Subcutaneous abdominal adipose tissue (tissue), 5 donors: ENCODE measurements around the gene NPAT.

Experiments used
- H3K27ac ChIP-seq: one replicate; pipeline ENCODE4 v1.7.0; 2013; ENCODE audit warnings: low read depth, mild to moderate bottlenecking, inconsistent platforms, low read length, moderate library complexity
- H3K27me3 ChIP-seq, 5 donors: one replicate each; pipeline ENCODE4 v1.7.0; 2013; ENCODE audit warnings: low read length in 5 of 5, inconsistent platforms in 1 of 5; ENCODE audit not compliant: control insufficient read depth in 5 of 5, insufficient read depth in 4 of 5
- H3K36me3 ChIP-seq, 5 donors: one replicate each; pipeline ENCODE4 v1.7.0; 2013; ENCODE audit warnings: low read length in 5 of 5; ENCODE audit not compliant: control insufficient read depth in 5 of 5, insufficient read depth in 5 of 5
- H3K4me1 ChIP-seq, 5 donors: one replicate each; pipeline ENCODE4 v1.7.0; 2013; ENCODE audit warnings: low read length in 5 of 5, mild to moderate bottlenecking in 3 of 5, moderate library complexity in 1 of 5; ENCODE audit not compliant: control insufficient read depth in 5 of 5, insufficient read depth in 5 of 5
- H3K4me3 ChIP-seq, 5 donors: one replicate each; pipeline ENCODE4 v1.7.0; 2013; ENCODE audit warnings: low read length in 5 of 5, low read depth in 1 of 5
- H3K9ac ChIP-seq, 5 donors: one replicate each; pipeline ENCODE4 v1.7.0; 2013; ENCODE audit warnings: low read length in 5 of 5, mild to moderate bottlenecking in 4 of 5, moderate library complexity in 3 of 5
- H3K9me3 ChIP-seq, 5 donors: one replicate each; pipeline ENCODE4 v1.7.0; 2013; ENCODE audit warnings: low read length in 5 of 5; ENCODE audit not compliant: control insufficient read depth in 5 of 5
- donor health status: healthy.
- donor health status: healthy.
- donor health status: healthy.
- donor health status: healthy.
- donor health status: healthy.

Gene NPAT

DNA sequence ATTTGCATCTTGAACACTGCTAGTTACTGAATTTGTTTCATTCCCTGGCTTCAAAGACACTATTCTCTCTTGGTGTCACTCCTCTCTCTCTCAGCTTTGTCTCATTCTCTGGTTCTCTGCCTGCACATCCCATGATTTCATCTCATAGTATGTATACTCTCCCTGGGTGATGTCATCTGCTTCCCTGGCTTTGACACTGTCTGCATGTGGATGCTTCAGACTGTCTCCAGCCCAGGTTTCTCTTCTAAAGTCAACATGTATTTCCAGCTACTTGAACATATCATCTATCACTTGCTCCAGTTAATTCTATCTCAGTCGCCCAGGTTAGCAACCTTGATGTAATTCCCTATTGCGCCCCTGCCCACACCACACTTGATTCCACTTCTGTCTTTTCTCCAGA, 110.4 kb downstream of the NPAT start:
- Histone ChIP-seq H3K36me3 (no peaks in the 10 kb centered on the region), H3K9ac (no peak overlapping the region), H3K27me3 (no peaks in the 10 kb centered on the region), H3K4me1 (peaks cover 1 to 9% (median 8%) of the 10 kb centered on the region in 5 donors), H3K4me3 (no peak overlapping the region), H3K9me3 (no peaks in the 10 kb centered on the region), H3K27ac (no peak overlapping the region)

DNA sequence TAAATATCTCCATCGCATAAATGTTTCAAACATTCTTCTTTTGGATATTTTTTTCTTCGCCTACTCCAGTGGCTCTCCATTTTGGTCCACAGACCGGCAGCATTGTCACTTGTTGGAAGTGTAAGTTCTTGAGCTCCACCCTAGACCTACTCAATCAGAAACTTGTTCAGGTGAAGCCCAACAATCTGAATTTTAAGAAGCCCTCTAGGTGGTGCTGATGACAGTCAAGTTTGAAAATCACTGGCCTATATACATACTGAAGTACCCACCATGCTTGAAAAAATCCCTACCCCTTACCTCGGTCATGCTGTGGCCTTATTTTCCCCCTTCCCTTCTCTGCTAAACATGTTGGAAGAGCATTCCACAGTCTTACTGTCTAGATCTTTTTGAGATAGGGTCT, 111.3 kb downstream of the NPAT start:
- no peak overlapping the region for H3K27ac ChIP-seq
- no peak overlapping the region for H3K4me3 ChIP-seq
- peaks cover 0 to 3% (median 0%) of the 10 kb centered on the region in 5 donors for H3K36me3 ChIP-seq
- no peaks in the 10 kb centered on the region for H3K9me3 ChIP-seq
- H3K27me3 ChIP-seq, result no peaks in the 10 kb centered on the region
- H3K9ac ChIP-seq, result no peak overlapping the region
- H3K4me1 ChIP-seq, result peaks cover 1 to 9% (median 8%) of the 10 kb centered on the region in 5 donors
